ENCODE data around the gene TMEM47.
A peak's percentile ranks its signal among the peaks of the same experiment; 100 is the strongest.

TMEM47 gene

GRCh38 chrX:34654696-34655490 lies 2.2 kb downstream of the TMEM47 start:
- TF ChIP-seq, protein P1, sequence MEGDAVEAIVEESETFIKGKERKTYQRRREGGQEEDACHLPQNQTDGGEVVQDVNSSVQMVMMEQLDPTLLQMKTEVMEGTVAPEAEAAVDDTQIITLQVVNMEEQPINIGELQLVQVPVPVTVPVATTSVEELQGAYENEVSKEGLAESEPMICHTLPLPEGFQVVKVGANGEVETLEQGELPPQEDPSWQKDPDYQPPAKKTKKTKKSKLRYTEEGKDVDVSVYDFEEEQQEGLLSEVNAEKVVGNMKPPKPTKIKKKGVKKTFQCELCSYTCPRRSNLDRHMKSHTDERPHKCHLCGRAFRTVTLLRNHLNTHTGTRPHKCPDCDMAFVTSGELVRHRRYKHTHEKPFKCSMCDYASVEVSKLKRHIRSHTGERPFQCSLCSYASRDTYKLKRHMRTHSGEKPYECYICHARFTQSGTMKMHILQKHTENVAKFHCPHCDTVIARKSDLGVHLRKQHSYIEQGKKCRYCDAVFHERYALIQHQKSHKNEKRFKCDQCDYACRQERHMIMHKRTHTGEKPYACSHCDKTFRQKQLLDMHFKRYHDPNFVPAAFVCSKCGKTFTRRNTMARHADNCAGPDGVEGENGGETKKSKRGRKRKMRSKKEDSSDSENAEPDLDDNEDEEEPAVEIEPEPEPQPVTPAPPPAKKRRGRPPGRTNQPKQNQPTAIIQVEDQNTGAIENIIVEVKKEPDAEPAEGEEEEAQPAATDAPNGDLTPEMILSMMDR (IDR thresholded peaks at IDR 0.05): no peak

DNA sequence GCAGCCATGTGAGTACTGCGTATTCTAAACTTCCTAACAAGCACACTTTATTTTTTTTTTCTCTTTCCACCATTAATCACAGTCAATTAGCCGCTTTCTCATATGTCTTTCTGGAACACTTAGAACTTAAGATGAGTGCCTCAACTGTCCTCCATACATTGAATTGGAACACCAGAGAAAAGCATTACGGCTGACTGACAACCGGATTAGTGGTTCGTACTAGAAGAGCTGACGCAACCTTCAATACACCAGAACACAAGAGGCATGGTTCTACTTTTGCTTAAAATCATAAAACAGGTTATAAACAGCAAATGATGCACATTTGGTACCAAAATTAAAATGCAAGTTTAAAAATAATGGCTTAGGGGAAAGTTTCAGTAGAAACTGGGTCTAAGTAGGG lies 3.3 kb downstream of the TMEM47 start:
- TF ChIP-seq, protein P1 (IDR thresholded peaks at IDR 0.05): no peak

DNA sequence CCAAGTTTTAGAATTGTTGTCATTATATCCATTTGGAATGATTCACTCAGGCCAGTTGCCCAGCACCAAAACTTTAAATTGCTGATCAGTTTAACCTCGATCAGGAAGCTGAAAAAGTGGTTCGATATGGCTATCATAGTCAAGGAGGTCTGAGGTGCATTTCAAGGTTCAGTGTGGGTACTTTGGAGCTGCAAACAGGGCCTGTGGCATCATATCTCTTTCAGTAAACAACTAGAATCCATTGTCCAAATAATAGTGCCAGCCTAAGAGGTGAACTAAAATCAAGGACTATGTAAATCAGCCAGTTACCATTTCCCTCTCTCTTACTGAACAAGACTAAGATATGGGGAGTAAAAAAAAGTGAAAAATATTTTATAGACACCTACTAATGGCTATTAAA lies 14.2 kb downstream of the TMEM47 start:
- TF ChIP-seq, protein P1 (IDR thresholded peaks at IDR 0.05): no peak

GRCh38 chrX:34638116-34638515 lies 19.0 kb downstream of the TMEM47 start:
- TF ChIP-seq, protein P1 (IDR thresholded peaks at IDR 0.05): peak; percentile 40; the same call in 1 of the 2 replicates

- TF ChIP-seq, protein P1 (IDR thresholded peaks at IDR 0.05): no peak
Measured at GRCh38 chrX:34634349-34634748, 22.7 kb downstream of the TMEM47 start.

DNA sequence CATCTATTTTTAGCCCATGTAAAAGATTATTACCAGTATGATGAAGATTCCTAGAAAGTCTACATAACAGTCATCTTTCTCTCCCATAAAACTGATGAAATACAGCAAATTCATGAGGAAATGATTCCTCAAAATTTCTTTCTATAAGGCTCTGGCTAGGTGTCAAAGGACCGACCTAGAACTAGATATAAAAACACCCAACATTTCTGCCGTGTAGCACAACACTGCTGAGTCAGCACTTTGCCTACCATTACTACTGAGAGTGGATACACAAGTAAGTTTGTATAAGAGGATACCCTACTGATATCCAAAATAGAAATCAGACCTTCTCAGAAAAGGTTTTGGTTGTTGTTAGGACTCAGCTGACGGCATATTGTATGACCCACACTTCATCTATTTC lies 24.7 kb downstream of the TMEM47 start:
- TF ChIP-seq, protein P1 (IDR thresholded peaks at IDR 0.05): no peak

DNA sequence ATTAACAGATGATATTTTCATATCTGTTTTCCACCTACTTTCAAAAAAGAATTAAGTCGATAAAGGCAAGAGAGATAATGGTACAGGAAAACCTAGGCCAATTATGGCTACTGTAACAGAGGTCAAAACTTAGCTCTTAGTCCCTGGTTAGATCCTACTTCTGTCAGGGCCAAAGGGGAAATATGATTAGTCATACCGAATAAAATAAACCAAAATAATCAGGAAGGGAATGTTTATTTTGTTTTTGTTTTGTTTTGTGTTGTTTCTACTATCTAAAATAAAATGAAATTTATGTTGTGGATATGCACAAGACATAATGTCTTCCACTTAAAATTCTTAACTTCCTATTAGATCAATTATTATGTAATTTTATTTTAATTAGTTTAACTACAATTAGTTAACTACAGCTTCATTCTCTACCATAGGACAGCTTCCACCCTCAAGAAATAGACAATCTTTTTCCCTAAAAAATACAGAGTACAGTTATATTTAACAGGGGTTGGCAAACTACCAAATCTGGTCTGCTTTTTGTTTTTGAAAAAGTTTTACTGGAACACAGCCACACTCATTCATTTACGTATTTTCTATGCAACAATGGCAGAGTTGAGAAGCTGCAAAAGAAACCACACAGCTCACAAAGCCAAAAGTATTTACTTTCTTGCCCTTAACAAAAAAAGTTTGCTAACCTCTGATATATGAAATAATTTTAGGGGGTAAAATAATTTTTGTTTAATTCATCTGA lies 25.4 kb downstream of the TMEM47 start:
- TF ChIP-seq, protein P1 (IDR thresholded peaks at IDR 0.05): no peak

All from LNCAP (cell line).